ENCODE measurements around the gene FGGY.

The FGGY gene

DNA sequence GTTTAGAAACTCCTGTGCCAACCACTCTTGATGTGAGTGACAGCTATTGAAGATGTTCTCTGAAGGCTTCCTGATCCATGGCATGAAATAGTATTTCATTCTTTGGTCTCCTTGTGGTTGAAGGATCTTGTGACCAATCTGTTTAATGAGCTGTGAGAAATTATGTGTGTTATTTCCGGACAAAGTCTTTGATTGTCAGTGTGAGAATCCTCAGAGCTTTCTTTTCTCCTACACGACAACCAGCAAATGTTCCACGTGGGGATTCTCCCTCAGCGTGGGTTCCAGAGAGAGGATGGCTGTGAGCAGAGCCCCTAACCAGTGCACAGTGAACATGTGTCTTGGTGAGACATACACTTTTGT is 472.8 kb downstream of the FGGY start:
- Histone ChIP-seq H3K9me3 (ENCODE audit: control insufficient read depth, insufficient read depth, low read depth, low read length) (no peaks in the 10 kb centered on the region), H3K36me3 (ENCODE audit: control insufficient read depth in 2 of 2, insufficient read depth in 1 of 2, low read length in 2 of 2) (no peaks in the 10 kb centered on the region), H3K4me3 (ENCODE audit: low read depth, low read length) (no peak overlapping the region), H3K27ac (ENCODE audit: extremely low read depth, low read depth, low read length) (no peak overlapping the region), H3K4me1 (ENCODE audit: control insufficient read depth, insufficient read depth, low read length) (no peaks in the 10 kb centered on the region)
- ChIA-PET POLR2A (no interaction called here), CTCF (interaction anchor here (1.1 kb wide), 1 partner anchor 9 kb away, joined by 5 read pairs; no protein-coding TSS in a partner anchor)
- no peak for TF ChIP-seq ZNF548 (tag by site-specific recombination; IDR thresholded peaks at IDR 0.05)
- TF ChIP-seq ZNF792 (tag by site-specific recombination; IDR thresholded peaks at IDR 0.05), result no peak
- TF ChIP-seq, protein P1, sequence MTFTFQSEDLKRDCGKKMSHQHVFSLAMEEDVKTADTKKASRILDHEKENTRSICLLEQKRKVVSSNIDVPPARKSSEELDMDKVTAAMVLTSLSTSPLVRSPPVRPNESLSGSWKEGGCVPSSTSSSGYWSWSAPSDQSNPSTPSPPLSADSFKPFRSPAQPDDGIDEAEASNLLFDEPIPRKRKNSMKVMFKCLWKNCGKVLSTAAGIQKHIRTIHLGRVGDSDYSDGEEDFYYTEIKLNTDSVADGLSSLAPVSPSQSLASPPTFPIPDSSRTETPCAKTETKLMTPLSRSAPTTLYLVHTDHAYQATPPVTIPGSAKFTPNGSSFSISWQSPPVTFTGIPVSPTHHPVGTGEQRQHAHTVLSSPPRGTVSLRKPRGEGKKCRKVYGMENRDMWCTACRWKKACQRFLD (tag by site-specific recombination; IDR thresholded peaks at IDR 0.05), result no peak
- TF ChIP-seq MEIS1 (CRISPR knock-in tag; IDR thresholded peaks at IDR 0.05; ENCODE audit: borderline replicate concordance), result 0 out of 2 replicates have a peak, but pooled peaks have one; percentile 31
- TF ChIP-seq ZNF133 (tag by site-specific recombination; IDR thresholded peaks at IDR 0.05), result no peak

DNA sequence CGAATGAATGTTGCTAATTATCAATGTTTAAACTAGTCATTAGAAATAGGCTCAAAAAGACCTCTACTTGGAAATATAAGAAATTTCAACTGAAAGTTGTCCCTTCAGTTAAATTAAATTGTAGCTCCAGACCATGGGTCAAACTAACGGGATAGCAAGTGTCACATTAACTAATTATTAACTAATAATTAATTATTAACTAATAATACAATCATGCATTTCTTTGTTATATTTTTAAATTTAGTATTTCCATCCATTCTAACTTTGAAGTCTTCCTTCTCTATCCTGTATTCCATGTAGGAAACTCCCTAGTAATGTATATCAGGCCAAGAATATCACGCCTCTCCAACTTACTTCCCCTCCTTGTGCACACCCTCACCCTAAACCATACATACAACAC is 474.5 kb downstream of the FGGY start:
- ChIA-PET POLR2A (no interaction called here), CTCF (interaction anchor here (1.2 to 1.5 kb wide), 2 partner anchors 9 to 11 kb away, joined by 3 to 6 read pairs; no protein-coding TSS in a partner anchor)
- Histone ChIP-seq H3K4me1 (ENCODE audit: control insufficient read depth, insufficient read depth, low read length) (no peaks in the 10 kb centered on the region), H3K27ac (ENCODE audit: extremely low read depth, low read depth, low read length) (no peak overlapping the region), H3K4me3 (ENCODE audit: low read depth, low read length) (no peak overlapping the region), H3K9me3 (ENCODE audit: control insufficient read depth, insufficient read depth, low read depth, low read length) (no peaks in the 10 kb centered on the region), H3K36me3 (ENCODE audit: control insufficient read depth in 2 of 2, insufficient read depth in 1 of 2, low read length in 2 of 2) (no peaks in the 10 kb centered on the region)
- TF ChIP-seq, protein P2, sequence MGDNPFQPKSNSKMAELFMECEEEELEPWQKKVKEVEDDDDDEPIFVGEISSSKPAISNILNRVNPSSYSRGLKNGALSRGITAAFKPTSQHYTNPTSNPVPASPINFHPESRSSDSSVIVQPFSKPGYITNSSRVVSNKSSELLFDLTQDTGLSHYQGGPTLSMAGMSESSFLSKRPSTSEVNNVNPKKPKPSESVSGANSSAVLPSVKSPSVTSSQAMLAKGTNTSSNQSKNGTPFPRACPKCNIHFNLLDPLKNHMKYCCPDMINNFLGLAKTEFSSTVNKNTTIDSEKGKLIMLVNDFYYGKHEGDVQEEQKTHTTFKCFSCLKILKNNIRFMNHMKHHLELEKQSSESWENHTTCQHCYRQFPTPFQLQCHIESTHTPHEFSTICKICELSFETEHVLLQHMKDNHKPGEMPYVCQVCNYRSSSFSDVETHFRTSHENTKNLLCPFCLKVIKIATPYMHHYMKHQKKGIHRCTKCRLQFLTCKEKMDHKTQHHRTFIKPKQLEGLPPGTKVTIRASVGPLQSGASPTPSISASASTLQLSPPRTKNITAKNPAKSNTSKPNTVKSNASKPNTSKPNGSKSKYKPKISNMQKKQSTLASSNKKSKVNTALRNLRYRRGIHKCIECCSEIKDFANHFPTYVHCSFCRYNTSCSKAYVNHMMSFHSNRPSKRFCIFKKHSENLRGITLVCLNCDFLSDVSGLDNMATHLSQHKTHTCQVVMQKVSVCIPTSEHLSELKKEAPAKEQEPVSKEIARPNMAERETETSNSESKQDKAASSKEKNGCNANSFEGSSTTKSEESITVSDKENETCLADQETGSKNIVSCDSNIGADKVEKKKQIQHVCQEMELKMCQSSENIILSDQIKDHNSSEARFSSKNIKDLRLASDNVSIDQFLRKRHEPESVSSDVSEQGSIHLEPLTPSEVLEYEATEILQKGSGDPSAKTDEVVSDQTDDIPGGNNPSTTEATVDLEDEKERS (tag by site-specific recombination; IDR thresholded peaks at IDR 0.05), result no peak
- TF ChIP-seq ZNF214 (tag by site-specific recombination; IDR thresholded peaks at IDR 0.05; ENCODE audit: borderline replicate concordance) (no peak), SP7 (tag by site-specific recombination; IDR thresholded peaks at IDR 0.05) (no peak), ZNF785 (tag by site-specific recombination; IDR thresholded peaks at IDR 0.05) (no peak), ZBTB8A (tag by site-specific recombination; IDR thresholded peaks at IDR 0.05) (no peak), ZFP37 (tag by site-specific recombination; IDR thresholded peaks at IDR 0.05) (no peak), ZNF274 (IDR thresholded peaks at IDR 0.05; ENCODE audit: low read length) (no peak), ZNF274 (tag by site-specific recombination; IDR thresholded peaks at IDR 0.05; ENCODE audit: borderline replicate concordance) (no peak), SP3 (tag by site-specific recombination; IDR thresholded peaks at IDR 0.05) (no peak), EGR2 (tag by site-specific recombination; IDR thresholded peaks at IDR 0.05; ENCODE audit: low read depth) (no peak), ZNF37A (tag by site-specific recombination; IDR thresholded peaks at IDR 0.05) (no peak), ZNF514 (tag by site-specific recombination; IDR thresholded peaks at IDR 0.05) (no peak), ZNF768 (tag by site-specific recombination; IDR thresholded peaks at IDR 0.05) (no peak)
- TF ChIP-seq, protein P3, sequence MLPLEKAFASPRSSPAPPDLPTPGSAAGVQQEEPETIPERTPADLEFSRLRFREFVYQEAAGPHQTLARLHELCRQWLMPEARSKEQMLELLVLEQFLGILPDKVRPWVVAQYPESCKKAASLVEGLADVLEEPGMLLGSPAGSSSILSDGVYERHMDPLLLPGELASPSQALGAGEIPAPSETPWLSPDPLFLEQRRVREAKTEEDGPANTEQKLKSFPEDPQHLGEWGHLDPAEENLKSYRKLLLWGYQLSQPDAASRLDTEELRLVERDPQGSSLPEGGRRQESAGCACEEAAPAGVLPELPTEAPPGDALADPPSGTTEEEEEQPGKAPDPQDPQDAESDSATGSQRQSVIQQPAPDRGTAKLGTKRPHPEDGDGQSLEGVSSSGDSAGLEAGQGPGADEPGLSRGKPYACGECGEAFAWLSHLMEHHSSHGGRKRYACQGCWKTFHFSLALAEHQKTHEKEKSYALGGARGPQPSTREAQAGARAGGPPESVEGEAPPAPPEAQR (tag by site-specific recombination; IDR thresholded peaks at IDR 0.05), result no peak
- TF ChIP-seq, protein P4, sequence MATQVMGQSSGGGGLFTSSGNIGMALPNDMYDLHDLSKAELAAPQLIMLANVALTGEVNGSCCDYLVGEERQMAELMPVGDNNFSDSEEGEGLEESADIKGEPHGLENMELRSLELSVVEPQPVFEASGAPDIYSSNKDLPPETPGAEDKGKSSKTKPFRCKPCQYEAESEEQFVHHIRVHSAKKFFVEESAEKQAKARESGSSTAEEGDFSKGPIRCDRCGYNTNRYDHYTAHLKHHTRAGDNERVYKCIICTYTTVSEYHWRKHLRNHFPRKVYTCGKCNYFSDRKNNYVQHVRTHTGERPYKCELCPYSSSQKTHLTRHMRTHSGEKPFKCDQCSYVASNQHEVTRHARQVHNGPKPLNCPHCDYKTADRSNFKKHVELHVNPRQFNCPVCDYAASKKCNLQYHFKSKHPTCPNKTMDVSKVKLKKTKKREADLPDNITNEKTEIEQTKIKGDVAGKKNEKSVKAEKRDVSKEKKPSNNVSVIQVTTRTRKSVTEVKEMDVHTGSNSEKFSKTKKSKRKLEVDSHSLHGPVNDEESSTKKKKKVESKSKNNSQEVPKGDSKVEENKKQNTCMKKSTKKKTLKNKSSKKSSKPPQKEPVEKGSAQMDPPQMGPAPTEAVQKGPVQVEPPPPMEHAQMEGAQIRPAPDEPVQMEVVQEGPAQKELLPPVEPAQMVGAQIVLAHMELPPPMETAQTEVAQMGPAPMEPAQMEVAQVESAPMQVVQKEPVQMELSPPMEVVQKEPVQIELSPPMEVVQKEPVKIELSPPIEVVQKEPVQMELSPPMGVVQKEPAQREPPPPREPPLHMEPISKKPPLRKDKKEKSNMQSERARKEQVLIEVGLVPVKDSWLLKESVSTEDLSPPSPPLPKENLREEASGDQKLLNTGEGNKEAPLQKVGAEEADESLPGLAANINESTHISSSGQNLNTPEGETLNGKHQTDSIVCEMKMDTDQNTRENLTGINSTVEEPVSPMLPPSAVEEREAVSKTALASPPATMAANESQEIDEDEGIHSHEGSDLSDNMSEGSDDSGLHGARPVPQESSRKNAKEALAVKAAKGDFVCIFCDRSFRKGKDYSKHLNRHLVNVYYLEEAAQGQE (tag by site-specific recombination; IDR thresholded peaks at IDR 0.05), result no peak
- TF ChIP-seq, protein P1 (tag by site-specific recombination; IDR thresholded peaks at IDR 0.05), result no peak
- TF ChIP-seq, protein P5, sequence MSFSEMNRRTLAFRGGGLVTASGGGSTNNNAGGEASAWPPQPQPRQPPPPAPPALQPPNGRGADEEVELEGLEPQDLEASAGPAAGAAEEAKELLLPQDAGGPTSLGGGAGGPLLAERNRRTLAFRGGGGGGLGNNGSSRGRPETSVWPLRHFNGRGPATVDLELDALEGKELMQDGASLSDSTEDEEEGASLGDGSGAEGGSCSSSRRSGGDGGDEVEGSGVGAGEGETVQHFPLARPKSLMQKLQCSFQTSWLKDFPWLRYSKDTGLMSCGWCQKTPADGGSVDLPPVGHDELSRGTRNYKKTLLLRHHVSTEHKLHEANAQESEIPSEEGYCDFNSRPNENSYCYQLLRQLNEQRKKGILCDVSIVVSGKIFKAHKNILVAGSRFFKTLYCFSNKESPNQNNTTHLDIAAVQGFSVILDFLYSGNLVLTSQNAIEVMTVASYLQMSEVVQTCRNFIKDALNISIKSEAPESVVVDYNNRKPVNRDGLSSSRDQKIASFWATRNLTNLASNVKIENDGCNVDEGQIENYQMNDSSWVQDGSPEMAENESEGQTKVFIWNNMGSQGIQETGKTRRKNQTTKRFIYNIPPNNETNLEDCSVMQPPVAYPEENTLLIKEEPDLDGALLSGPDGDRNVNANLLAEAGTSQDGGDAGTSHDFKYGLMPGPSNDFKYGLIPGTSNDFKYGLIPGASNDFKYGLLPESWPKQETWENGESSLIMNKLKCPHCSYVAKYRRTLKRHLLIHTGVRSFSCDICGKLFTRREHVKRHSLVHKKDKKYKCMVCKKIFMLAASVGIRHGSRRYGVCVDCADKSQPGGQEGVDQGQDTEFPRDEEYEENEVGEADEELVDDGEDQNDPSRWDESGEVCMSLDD (tag by site-specific recombination; IDR thresholded peaks at IDR 0.05), result no peak

Data from HEK293 (cell line).